Endothelial cell of umbilical vein (primary cell): ENCODE measurements around the gene PIBF1. TPM values are rescaled to one million over a fixed set of nuclear protein-coding genes. Genes with fewer than 3 reads are reported as not detected.

Experiments
- BruUV-seq: library from RNA; stranded (reverse); fragments of 400-500 nt; replicated peaks from 2 replicates; lab custom pipeline; 2021; lab: Mats Ljungman, UMichigan
- CTCF ChIA-PET: fragments of 300-600, 350-600 bp; sonication (Branson Sonifier 250); formaldehyde crosslinking; loops from one replicate; lab custom pipeline; 2021; ENCODE audit warnings: antibody characterized with exemption, inconsistent platforms; lab: Charles Lee
- POLR2A ChIA-PET: fragments of 300-600, 350-600 bp; sonication (Branson Sonifier 250); formaldehyde crosslinking; loops from one replicate; lab custom pipeline; 2021; ENCODE audit warnings: antibody characterized with exemption, inconsistent platforms; lab: Charles Lee
- DNase-seq: peaks from one replicate; pipeline ENCODE4 v3.0.0-alpha.2; 2011; ENCODE audit warnings: low read depth, low spot score
- FAIRE-seq: peaks from 2 replicates; lab custom pipeline; 2011; peaks lifted over from hg19 to GRCh38; lab: Jason Lieb, UNC
- H2AFZ ChIP-seq: 2 replicates; pipeline ENCODE4 v1.6.0; 2012; ENCODE audit warnings: low read depth, low read length, control low read depth, inconsistent platforms
- H3K27ac ChIP-seq: 2 replicates; pipeline ENCODE4 v1.5.1; 2011; ENCODE audit warnings: low read depth, mild to moderate bottlenecking, control low read depth, low read length, moderate library complexity; ENCODE audit not compliant: insufficient read depth
- H3K27me3 ChIP-seq, 2 experiments: 2 replicates each; pipeline versions ENCODE4 v1.6.0 to v1.6.1; 2011; ENCODE audit warnings: low read length in 2 of 2, mixed read lengths in 1 of 2; ENCODE audit not compliant: control insufficient read depth in 2 of 2, insufficient read depth in 2 of 2
- H3K36me3 ChIP-seq, 2 experiments: 2 replicates in 1 of 2; 3 replicates in 1 of 2; pipeline ENCODE4 v1.5.1; 2011; ENCODE audit warnings: low read length in 2 of 2, mild to moderate bottlenecking in 1 of 2, moderate library complexity in 1 of 2; ENCODE audit not compliant: control insufficient read depth in 2 of 2, insufficient read depth in 2 of 2; ENCODE audit errors: extremely low read depth in 1 of 2
- H3K4me1 ChIP-seq: 3 replicates; pipeline ENCODE4 v1.5.1; 2011; ENCODE audit warnings: mild to moderate bottlenecking, low read length; ENCODE audit not compliant: control insufficient read depth, insufficient read depth; ENCODE audit errors: extremely low read depth
- H3K4me2 ChIP-seq: 2 replicates; pipeline ENCODE4 v1.6.1; 2011; ENCODE audit warnings: low read length, control low read depth, mixed read lengths; ENCODE audit not compliant: insufficient read depth
- H3K4me3 ChIP-seq, 3 experiments: fragments of 200-600 bp in 1 of 3; sonication (generic), shearing (Covaris generic) in 1 of 3; replicated peaks in 1 of 3; 2 replicates each; pipeline ENCODE4 v1.5.1; 2011 to 2016; ENCODE audit warnings: control low read depth in 3 of 3, low read length in 3 of 3, mild to moderate bottlenecking in 2 of 3, inconsistent platforms in 1 of 3, low read depth in 1 of 3, moderate library complexity in 1 of 3; ENCODE audit not compliant: insufficient read depth in 1 of 3
- H3K79me2 ChIP-seq: 2 replicates; pipeline ENCODE4 v1.6.0; 2012; ENCODE audit warnings: low read length, inconsistent platforms; ENCODE audit not compliant: control insufficient read depth, insufficient read depth
- H3K9ac ChIP-seq: replicated peaks from 2 replicates; pipeline ENCODE3; 2011; ENCODE audit warnings: low read length, control low read depth; ENCODE audit not compliant: insufficient read depth; ENCODE audit errors: extremely low read depth
- H3K9me1 ChIP-seq: replicated peaks from 3 replicates; pipeline ENCODE4 v1.6.0; 2011; ENCODE audit warnings: mild to moderate bottlenecking, low read length; ENCODE audit not compliant: control insufficient read depth, insufficient read depth; ENCODE audit errors: extremely low read depth
- H3K9me3 ChIP-seq: replicated peaks from 2 replicates; pipeline ENCODE4 v1.5.1; 2012; ENCODE audit warnings: low read length, inconsistent platforms; ENCODE audit not compliant: control insufficient read depth, insufficient read depth
- H4K20me1 ChIP-seq: replicated peaks from 2 replicates; pipeline ENCODE3; 2011; ENCODE audit warnings: mild to moderate bottlenecking, low read length; ENCODE audit not compliant: control insufficient read depth, insufficient read depth; ENCODE audit errors: extremely low read depth
- CTCF ChIP-seq, 2 donors: IDR thresholded peaks; 1 replicate in 1 of 2; 2 replicates in 1 of 2; pipeline ENCODE4 v1.5.1; 2011; ENCODE audit warnings: low read length in 2 of 2, mild to moderate bottlenecking in 2 of 2, moderate library complexity in 2 of 2, control low read depth in 1 of 2, inconsistent platforms in 1 of 2, low read depth in 1 of 2; ENCODE audit not compliant: insufficient read depth in 1 of 2; ENCODE audit errors: extremely low read depth in 1 of 2
- EZH2 ChIP-seq: IDR thresholded peaks from 2 replicates; pipeline ENCODE4 v1.6.1; 2012; ENCODE audit warnings: borderline replicate concordance, low read depth, mild to moderate bottlenecking, moderate library complexity, low read length, inconsistent platforms; ENCODE audit not compliant: severe bottlenecking
- FOS ChIP-seq: IDR thresholded peaks from 2 replicates; pipeline ENCODE4 v1.6.1; 2011; ENCODE audit warnings: mild to moderate bottlenecking, low read length, moderate library complexity, borderline replicate concordance; ENCODE audit not compliant: insufficient read depth
- GATA2 ChIP-seq: IDR thresholded peaks from 2 replicates; pipeline ENCODE4 v1.7.0; 2011; ENCODE audit warnings: low read depth, mild to moderate bottlenecking, moderate library complexity, mixed read lengths, low read length; ENCODE audit not compliant: insufficient read length, insufficient read depth
- JUN ChIP-seq: IDR thresholded peaks from 2 replicates; pipeline ENCODE4 v1.6.1; 2011; ENCODE audit warnings: borderline replicate concordance, low read depth; ENCODE audit not compliant: insufficient read length, insufficient read depth
- MAX ChIP-seq: IDR thresholded peaks from 2 replicates; pipeline ENCODE4 v1.6.1; 2011; ENCODE audit not compliant: insufficient read depth, insufficient read length
- MYC ChIP-seq: IDR thresholded peaks from one replicate; pipeline ENCODE4 v1.6.1; 2011; ENCODE audit warnings: mild to moderate bottlenecking, low read depth, low read length
- POLR2A ChIP-seq: IDR thresholded peaks from 2 replicates; pipeline ENCODE4 v1.6.1; 2012; ENCODE audit warnings: low read depth, mild to moderate bottlenecking, control low read depth, low read length
- POLR2AphosphoS5 ChIP-seq: IDR thresholded peaks from 2 replicates; pipeline ENCODE4 v1.6.1; 2012; ENCODE audit warnings: low read depth, mild to moderate bottlenecking, control low read depth, low read length, moderate library complexity; ENCODE audit not compliant: insufficient read depth
- dilution Hi-C: fragments of 300-500 bp; cut with MboI; formaldehyde crosslinking; loops from one replicate; pipeline ENCODE4 v1.15.0; 2019; ENCODE audit warnings: low sequenced_read_pairs; ENCODE audit not compliant: extremely low pct_ligation_motif_present
- intact Hi-C: fragments of 100-400 bp; cut with micrococcal nuclease; formaldehyde crosslinking; loops from one replicate; pipeline ENCODE4 v1.10.0; 2022
- polyA plus RNA-seq, 4 experiments: library from polyadenylated mRNA; depleted of rRNA in 3 of 4; stranded (reverse) in 3 of 4; unstranded in 1 of 4; fragments of >200 nt; gene quantifications; 2 replicates each; pipeline versions ENCODE4 v1.2.1 to v1.2.3, GENCODE V29; 2011 to 2012; ENCODE audit warnings: missing spikeins in 1 of 4
- total RNA-seq: library from RNA; stranded (reverse); gene quantifications from 2 replicates; pipeline ENCODE4 v1.2.3, GENCODE V29; 2021

The PIBF1 gene
- total and polyA plus RNA-seq, 2 donors (not counting 3 experiments of a cell fraction or from before 2014, with no cell fraction given): 1.4 to 18.4 TPM

GRCh38 chr13:72745260-72745659 is 36.7 kb upstream of the PIBF1 start:
- Histone ChIP-seq H3K4me2 (no peak overlapping the region), H3K27me3 (no peaks in the 10 kb centered on the region), H3K4me3 (no peak overlapping the region), H3K36me3 (peaks cover 2 to 12% of the 10 kb centered on the region in 2 experiments), H3K9ac (no peak overlapping the region), H3K27ac (no peak overlapping the region), H3K4me1 (no peaks in the 10 kb centered on the region), H3K9me3 (no peaks in the 10 kb centered on the region), H2AFZ (no peak overlapping the region), H3K79me2 (peaks cover 17% of the 10 kb centered on the region), H4K20me1 (no peaks in the 10 kb centered on the region), H3K9me1 (no peaks in the 10 kb centered on the region)
- FAIRE-seq (no peak), DNase-seq (no peak)
- dilution Hi-C loops: no loop called here
- no TSS peak for BruUV-seq
- TF ChIP-seq FOS (no peak), EZH2 (no peak), GATA2 (no peak), CTCF (IDR thresholded peaks at IDR 0.05; ENCODE audit: extremely low read depth in 1 of 2, insufficient read depth in 1 of 2, low read depth in 1 of 2, low read length in 2 of 2) (no peak), JUN (no peak), MYC (no peak), MAX (no peak), POLR2AphosphoS5 (no peak), POLR2A (no peak)
- POLR2A ChIA-PET: no interaction called here
- intact Hi-C loops: no loop called here
- CTCF ChIA-PET: interaction anchor here (2.5 kb wide), 1 partner anchor 11 kb away, joined by 6 read pairs; no protein-coding TSS in a partner anchor
